Measurements from ENCODE around the gene SCARB1. TPM values are rescaled to one million over a fixed set of nuclear protein-coding genes. Genes with fewer than 3 reads are reported as not detected.

Gene SCARB1
- total and polyA plus RNA-seq, 9 of the 15 experiments (the other 6 are each of a cell fraction or from before 2014, with no cell fraction given), result 0.56 to 157 (median 52.8) TPM

- no peak for TF ChIP-seq CHAMP1 (IDR thresholded peaks at IDR 0.05)
Observed at GRCh38 chr12:124866195-124866882, 2.7 kb upstream of the SCARB1 start (continued).

- ChIA-PET CTCF (ENCODE audit: low intra/inter-chr PET ratio) (no interaction called here), POLR2A (interaction anchor here (0.7 kb wide), 1 partner anchor 9 kb away, joined by 4 read pairs; no protein-coding TSS in a partner anchor)
- peak overlapping the region; percentile 18; the same call in 1 of the 2 replicates for H2AFZ ChIP-seq (ENCODE audit: low read depth, low read length)
- intact Hi-C loops (cut with micrococcal nuclease) (no loop called here), in situ Hi-C loops (cut with MboI) (no loop called here)
- H3K27me3 ChIP-seq (ENCODE audit: control insufficient read depth in 2 of 2, insufficient read depth in 2 of 2, low read length in 2 of 2), result no peaks in the 10 kb centered on the region
- H3K27ac ChIP-seq (ENCODE audit: extremely low read depth, low read depth, low read length), result no peak overlapping the region
- ATAC-seq, result no peak
- 0 out of 2 replicates have a peak, but pooled peaks have one; percentile 4 for TF ChIP-seq ZNF592 (IDR thresholded peaks at IDR 0.05)
- TF ChIP-seq RNF219 (CRISPR knock-in tag; IDR thresholded peaks at IDR 0.05), result no peak
- H3K4me3 ChIP-seq, result no peak overlapping the region
- H3K79me2 ChIP-seq (ENCODE audit: control insufficient read depth, insufficient read depth, low read length), result peaks cover 34% of the 10 kb centered on the region
- peaks cover 57 to 60% of the 10 kb centered on the region in 2 experiments for H3K4me1 ChIP-seq (replicated peaks in 1 of 2; ENCODE audit: control insufficient read depth in 2 of 2, insufficient read depth in 2 of 2, low read length in 2 of 2)
- no peak overlapping the region for H3K4me2 ChIP-seq (ENCODE audit: insufficient read depth, low read length)
- H3K9me1 ChIP-seq (ENCODE audit: control insufficient read depth, insufficient read depth, low read length), result no peaks in the 10 kb centered on the region
- H4K20me1 ChIP-seq (replicated peaks; ENCODE audit: control insufficient read depth, insufficient read depth, low read length), result peaks cover 10% of the 10 kb centered on the region; the same call in 1 of the 2 replicates
- H3K9me3 ChIP-seq (replicated peaks; ENCODE audit: control insufficient read depth, insufficient read depth, low read depth, low read length), result no peaks in the 10 kb centered on the region
- H3K36me3 ChIP-seq (ENCODE audit: control insufficient read depth, insufficient read depth, low read length), result peaks cover 15% of the 10 kb centered on the region; the same call in 2 of the 3 replicates
- FAIRE-seq, result no peak
- no peak for DNase-seq (ENCODE audit: extremely low read depth in 1 of 4, low spot score in 3 of 4)
- 71% methylated on average over 6 of the region's 7 CpGs for WGBS (ENCODE audit: insufficient coverage, low coverage, missing lambda C conversion rate)
- H3K9ac ChIP-seq (ENCODE audit: insufficient read depth in 1 of 2, low read depth in 2 of 2, low read length in 2 of 2), result peak overlapping the region in 1 of 2 experiments; percentile 50; a peak in 1 of 4 replicates
- no TSS peak for BruUV-seq (replicated peaks)
Observed at GRCh38 chr12:124865728-124866127, 2.1 kb upstream of the SCARB1 start.
